Measurements from ENCODE around the gene REEP6.
"Not testable (repeated sequence)": the region's sequence is repeated elsewhere in the genome, so short reads cannot be mapped to it uniquely, and the experiment has no call there.

Gene REEP6

DNA sequence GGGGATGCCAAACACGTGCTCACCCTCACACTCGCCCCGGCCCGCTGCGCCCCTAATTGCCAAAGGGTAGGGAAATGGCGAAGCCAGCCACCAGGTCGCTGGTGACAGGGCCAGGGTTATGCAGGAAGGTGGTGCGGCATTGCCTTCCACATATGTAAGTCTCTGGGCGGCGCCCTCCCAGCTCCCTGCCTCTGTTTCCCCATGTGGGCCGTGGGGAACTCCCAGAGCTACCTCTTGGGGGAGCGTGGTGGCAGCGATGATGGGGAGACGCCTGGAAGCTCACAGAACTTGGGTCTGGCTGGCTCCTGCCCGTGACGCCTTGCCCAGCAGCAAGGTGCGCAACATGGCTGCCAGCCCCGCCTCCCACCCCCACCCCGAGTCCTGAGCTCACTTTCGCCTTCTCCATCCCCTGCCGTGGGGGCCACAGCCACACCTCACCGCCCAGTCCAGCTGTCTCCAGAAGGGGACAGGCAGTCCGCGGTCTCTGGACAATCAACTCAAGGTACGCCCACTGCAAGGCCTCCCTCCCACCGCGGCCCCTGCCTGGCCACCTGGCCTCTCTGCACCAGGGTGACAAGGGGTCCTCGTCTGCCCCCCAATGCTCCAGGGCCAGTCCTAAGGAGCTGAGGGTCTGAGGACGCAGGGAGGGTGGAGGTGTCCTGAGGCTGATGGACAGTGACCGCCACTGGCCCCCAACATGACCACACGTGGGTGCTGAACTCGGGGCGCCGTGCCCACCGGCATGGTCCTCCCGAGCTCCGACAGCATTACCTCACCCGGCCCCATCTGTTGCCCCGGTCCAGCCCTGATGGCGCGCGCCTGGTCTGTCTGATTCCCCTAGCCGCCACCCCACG lies 18.5 kb upstream of the REEP6 start:
- no peak for DNase-seq (ENCODE audit: low spot score)

DNA sequence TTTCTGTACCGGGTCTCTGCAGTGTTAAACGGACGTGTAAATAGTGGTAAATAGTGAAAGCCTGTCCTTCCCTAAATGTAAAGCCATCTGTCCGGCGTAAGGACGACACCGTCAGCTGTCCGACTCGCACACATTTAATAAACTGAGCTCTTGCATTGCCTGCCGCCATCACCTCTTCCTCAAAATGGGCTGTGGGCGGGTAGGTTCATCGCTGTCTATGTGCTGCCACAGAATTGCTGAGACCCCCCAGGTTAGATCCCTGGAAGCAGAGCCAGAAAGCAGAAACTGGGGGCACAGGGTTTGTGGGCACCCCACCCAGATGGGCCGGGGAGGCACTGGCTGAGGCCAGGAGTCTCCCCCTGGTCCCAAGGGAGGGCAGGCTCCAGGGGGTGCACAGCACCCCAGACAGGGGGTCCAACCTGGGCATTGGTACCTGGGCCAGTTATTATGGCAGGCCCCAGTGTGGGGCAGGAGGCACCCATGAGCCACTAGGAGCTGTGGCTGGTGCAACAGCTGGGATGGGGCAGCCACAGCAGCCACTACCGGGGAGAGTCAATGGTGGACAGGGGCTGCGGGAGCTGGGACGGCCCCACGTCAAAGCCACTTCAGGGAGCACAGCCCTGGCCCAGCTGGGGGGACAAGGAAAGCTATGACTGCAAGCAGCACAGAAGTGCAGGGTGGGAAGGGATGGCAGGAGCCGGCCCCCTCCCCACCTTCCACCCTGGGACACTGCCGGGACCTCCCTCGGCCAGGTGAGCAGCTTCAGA lies 17.7 kb upstream of the REEP6 start:
- no peak for DNase-seq (ENCODE audit: low spot score)

DNA sequence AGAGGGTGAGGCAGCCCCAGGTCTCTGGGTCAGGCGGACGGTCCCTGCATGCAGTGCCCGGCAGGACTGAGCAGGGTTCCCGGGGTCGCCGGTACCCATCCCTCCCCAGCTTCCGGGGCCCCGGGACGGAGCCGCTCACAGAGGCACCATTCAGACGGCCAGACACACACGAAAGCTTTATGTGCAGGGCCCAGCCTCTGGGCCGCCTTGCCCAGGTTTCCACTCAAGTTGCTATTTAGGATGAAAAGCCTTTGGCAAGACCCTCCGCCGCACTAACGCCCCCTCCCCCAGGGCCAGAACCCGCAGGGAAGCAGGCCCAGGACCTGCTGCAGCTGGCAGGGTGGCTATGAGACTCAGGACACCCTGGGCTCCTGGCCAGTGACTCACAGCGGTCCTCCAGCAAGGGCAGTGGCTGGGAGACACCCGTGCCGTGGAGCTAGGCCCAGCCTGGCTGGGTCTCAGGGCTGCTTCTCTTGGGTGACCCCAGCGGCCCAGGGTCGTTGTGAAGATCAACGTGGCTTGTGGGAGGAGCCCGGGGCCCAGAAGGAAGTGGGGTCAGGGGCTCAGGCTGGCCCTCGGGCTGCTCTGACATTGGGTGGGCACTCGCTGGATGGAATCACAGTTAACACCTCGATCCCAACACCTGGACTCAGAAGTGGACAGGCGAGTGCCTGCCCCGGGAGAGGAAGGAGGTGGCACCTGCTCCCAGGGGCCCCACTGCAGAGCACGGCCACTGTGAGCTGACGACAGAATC lies 16.8 kb upstream of the REEP6 start:
- no peak for DNase-seq (ENCODE audit: low spot score)

DNA sequence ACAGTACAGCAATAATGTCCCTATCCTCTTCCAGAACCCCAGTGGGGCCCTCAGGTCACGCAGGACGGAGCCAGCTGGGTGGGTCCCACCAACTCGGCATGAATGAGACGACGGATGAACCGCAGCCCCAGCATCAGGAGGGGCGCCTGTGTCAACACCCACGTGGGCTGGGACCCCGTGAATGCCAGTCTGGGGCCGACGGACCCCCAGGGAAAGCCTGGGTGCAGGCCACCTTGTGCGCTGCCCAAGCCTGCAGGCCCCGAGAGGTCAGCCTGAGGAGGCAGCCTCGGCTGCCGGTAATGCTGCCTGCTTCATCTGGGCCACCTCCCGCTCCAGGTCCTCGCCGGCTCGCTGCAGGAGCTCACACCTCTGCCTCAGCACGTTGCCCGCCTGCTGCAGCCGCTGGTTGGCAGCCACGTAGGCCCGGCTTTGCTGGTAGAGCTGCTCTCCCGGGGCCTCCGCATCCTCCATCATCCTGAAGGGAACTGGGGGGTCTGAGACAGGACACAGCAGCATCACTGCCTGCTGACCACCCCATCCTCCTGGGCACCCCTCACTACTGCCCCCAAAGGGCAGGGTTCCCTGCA lies 16.1 kb upstream of the REEP6 start:
- no peak for DNase-seq (ENCODE audit: low spot score)

DNA sequence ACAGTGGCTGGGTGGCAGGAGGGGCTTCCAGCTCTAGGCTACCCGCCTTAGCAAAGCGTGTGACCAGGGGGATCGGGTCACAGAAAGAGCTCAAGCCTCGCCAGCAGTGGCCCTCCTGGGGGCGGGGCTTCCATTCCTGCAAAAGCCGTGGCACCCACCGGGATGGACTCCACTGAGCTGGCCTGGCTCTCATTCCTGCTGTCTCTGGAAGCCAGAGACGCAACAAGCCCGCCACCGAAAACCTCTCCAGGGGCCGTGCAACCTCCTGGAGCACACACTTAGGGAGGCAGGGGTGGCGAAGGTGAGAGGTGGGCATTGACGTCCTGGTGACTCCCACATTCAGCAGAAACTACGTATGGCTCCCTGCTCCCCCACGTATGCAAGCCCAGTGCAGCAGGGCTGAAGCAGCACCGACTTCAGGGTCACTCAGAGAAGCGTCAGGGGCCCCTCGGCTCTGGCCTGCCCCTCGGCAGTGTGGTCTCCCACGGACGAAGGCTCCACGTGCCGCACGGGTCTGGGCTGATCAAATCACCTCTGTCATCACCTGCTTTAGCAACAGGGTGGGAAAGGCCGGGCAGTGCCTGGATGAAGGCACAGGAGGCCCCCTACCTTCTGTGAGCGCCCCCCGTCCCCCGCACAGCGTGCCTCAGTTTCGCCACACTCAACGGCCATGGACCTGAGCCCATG lies 15.1 kb upstream of the REEP6 start:
- DNase-seq (ENCODE audit: low spot score): no peak

DNA sequence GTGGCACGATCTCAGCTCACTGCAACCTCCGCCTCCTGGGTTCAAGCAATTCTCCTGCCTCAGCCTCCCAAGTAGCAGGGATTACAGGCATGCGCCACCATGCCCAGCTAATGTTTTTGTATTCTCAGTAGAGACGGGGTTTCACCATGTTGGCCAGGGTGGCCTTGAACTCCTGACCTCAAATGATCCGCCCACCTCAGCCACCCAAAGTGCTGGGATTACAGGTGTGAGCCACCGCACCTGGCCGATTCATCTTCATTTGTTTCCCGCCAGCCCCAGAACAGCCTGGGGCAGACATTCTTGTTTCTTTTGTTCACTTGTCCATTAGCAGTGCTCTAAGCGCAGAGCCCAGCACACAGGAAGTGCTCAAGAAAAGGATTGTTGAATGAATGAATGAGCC lies 13.9 kb upstream of the REEP6 start:
- not testable (repeated sequence) for DNase-seq (ENCODE audit: low spot score)

DNA sequence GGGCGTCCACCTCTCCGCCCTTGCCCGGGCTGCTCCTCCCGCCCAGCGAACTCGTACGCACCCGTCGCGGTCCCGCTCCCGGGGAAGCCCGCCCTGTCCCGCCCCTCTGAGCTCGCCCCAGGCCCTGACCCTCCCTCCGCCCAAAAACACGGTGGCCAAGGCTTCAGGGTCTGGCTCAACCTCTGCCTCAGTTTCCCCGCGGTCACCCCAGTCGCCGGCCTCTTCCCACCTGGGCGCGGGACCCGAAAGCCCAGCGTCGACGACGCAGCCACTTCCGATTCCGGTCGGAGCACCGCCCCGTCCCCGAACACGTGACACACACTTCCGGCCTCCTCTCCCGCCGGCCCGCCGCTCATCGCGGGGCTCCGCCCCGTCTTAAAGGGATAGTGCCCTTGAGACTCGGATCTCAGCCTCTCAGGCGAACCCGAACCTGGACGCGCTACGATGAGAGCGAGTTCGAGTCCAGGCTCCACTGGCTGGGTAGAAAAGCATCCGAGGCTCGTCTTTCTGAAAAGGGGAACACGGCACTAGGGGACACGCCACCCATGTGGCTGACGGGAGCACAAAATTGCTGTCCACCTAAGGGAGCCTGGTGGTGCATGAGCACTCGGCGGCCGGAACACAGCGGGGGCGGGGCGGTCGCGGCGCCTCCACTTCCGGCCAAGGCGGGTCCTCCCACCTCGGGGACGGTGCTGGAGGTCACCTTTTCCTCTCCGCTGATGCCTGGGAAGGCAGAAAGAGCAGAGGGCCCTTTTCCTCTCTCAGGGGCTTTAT lies 11.9 kb upstream of the REEP6 start, which contains the start of gene C19orf25:
TSS of gene C19orf25 (minus strand) at position 282 of the 774 bp plus-strand sequence. CDS start 312 bp downstream, outside the sequence.
- DNase-seq (ENCODE audit: low spot score): peak; percentile 97

DNA sequence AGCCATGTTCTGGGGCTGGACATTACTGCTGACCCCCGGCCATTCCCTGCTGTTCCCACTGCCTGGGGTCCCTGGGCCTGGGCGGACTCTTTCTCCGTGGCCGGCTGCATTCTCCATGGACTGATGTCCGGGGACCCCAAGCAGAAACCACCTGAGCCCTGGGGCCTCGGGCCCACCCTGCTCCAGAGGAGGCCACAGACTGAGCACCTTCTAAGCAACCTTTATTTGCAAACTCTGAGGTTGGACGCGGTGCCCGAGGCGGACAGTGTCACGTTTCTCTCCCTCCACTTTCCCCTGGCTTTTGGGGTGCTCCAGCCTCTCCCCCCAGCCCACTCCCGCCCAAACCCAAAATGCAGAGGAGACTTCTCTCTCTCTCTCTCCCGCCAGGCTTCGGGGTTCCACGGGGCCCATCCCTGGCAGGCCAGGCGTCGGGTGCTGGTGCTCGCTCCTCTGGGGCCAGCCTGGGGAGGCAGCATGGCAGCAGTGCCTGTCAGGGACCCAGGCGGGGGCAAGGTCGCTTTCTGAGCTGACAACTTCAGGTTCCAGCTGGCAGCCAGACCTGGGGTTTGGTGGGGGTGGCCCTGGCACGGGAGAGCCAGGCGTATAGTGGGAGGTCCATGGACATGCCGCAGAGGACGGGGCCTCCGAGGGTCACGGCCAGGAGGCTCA lies 9.6 kb upstream of the REEP6 start:
- no peak for DNase-seq (ENCODE audit: low spot score)

DNA sequence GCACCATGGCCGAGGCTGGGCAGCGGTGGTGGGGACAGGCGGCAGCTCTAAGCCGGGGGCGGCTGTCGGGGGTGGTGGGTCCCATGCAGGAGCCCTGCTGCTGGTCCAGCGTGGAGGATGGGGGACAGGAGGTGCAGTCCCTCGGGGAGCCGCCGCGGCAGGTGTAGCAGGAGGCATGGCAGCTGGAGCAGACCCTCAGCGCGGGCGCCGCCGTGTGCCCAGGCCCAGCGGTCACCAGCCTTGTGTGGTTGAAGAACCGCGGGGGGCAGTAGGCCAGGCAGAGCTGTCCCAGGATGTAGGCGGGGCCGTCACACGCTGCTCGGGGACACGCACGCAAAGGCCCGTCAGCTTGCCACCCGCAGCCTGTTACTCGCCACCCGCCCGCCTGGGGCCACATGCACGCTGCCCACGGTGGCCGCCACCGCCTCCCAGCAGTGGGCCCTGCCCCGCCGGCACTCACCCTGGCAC lies 9.1 kb upstream of the REEP6 start:
- DNase-seq (ENCODE audit: low spot score): no peak

DNA sequence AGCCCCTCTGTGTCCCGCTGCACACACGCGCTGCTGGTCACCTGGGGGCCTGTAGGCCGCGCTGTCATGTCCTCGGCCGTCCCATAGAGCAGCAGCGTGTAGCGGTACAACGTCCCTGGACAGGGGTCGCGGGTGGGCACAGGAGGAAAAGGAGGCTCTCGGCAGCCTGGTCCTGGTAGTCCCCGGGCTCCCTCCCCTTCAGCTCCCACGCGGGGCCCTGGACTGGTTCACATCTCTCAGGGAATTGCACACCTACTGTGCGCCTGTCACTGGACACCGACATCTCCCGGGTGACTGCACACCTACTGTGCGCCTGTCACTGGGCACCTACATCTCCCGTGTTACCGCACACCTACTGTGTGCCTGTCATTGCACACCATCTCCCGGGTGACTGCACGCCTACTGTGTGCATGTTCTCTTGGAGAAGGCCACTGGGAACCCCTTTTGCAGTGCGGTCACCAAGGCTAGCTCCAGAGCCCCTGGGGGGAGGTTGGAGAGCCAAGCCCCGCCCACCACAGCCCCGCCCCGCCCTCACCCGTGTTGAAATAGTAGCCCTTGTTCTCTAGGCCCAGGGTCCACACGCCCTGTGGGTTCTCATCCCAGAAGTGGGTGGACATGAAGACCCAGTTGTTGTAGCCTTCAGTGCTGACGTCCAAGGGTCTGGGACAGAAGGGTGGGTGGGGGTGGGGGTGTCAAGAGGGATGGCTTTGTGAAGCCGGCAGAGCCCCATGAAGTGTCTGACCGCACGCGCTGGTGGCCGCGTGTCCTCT lies 8.4 kb upstream of the REEP6 start:
- no peak for DNase-seq (ENCODE audit: low spot score)

DNA sequence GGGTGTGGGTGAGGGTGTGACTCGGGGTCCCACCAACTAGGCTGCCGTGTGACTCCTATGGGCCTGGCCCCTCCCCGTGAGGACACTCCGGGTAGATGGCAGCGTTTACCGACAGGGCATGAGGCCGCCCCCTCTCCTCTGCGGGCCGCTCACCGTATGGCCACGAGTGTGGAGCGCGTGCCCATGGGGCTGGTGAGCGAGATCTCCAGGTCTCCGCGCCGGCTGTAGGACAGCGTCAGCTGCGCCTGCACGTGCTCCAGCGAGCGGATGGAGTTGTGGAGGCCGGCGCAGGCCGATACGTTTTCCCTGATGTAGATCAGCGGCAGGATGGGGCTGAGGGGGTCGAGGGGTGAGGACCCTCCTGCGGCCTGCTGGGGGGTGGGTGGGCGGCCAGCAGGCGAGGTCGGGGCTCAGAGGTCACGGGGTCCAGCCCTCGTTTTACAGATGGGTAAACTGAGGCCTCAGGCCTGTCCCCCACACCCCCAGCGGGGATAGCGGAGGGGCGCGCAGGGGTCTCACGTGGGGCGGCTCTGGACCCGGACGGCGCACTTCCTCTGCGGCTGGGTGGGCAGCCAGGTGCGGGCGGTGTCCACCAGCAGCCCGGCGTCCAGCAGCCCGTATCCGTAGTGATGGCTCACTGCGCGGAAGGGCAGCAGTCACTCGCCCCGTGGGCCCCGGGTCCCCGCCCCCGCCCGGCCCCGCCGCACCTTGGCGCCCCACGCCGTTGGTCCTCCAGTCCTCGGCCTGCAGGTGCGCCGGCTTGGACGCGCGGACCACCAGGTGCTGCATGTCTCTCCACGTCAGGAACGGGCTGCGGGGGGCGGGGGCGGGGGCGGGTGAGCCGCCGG lies 7.6 kb upstream of the REEP6 start:
- DNase-seq (ENCODE audit: low spot score): no peak

DNA sequence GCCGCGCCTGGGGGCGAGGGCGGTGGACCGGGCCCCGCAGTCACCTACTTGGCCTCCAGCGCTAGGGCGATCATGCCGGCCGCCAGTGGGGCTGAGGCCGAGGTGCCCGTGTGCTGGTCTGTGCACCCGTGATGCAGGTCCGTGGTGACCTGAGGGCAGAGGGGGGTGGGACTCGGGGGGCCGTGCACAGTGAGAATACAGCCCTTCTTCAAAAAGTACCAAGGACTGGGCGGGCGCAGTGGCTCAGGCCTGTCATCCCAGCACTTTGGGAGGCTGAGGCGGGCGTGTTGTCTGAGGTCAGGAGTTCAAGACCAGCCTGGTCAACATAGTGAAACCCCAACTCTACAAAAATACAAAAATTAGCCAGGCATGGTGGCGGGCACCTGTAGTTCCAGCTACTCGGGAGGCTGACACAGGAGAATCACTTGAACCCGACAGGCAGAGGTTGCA lies 7.0 kb upstream of the REEP6 start:
- no peak for DNase-seq (ENCODE audit: low spot score)

DNA sequence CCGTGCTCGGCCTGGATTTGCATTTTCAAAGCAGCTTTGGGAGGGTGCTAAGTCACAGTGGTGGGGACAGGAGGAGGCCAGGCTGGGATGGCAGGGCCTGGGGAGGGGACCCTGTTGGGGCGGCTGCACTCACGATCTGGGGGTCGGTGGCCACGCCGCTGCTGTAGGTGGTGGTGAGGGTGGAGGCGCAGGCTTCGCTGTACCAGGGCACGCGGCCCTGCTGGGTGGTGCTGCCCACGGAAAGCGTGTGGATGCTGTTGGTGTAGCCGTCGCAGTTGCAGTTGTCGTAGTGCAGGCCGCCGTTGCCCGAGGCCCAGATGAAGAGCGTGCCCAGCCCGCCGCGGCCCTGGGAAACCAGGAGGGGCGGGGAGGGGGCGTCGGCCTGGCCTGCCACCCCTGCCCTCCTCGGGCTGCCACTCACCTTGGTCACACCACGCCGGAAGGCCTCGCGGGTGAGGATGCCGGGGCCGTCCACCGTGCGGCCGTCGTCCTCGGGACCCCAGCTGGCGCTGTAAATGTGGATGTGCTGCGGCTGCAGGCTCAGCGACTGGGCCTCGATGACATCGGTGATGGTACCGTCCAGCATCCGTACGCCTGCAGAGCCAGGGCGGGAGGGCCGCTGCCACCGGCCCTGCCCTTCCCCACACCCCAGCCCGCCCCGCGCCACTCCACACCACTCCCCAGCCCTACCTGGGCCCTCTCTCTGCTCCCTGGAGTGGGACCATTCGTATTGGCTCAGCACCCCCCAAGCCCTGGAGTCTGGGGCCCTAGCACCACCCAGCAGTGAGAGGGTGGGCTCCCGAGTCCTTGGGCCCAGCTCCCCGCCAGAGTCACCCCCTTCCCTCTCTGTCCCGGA lies 4.0 kb upstream of the REEP6 start:
- no peak for DNase-seq (ENCODE audit: low spot score)

DNA sequence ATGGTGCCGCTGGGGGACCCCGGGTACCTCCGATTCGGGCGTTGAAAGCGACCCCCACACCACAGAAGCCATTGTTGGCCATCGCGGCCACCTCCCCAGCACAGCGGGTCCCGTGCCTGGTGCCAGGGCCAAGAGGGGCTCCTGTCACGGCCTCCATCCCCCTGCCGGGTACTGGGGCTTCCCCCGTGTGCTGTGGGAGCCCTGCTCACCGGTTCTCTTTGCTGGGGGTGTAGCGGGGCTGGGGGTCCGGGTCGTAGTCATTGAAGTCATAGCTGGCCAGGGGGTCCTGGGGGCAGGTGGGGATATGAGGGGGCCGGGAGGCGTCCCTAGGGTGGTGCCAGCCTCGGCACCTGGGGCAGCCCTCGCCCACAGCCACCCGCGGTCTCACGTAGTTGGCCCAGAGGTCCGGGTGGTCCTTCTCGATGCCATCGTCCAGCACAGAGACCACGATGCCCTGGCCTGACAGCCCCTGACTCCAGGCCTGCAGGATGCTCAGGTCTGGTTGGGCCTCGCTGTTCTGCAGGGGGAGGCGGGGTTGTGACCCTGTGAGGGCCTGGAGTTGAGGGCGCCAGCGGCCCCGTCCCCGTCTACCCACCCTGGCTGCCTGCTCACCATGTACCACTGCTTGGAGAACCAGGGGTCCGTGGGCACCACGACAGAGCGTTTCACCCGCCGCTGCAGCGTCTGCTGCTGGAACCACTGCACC lies 3.3 kb upstream of the REEP6 start:
- no peak for DNase-seq (ENCODE audit: low spot score)

DNA sequence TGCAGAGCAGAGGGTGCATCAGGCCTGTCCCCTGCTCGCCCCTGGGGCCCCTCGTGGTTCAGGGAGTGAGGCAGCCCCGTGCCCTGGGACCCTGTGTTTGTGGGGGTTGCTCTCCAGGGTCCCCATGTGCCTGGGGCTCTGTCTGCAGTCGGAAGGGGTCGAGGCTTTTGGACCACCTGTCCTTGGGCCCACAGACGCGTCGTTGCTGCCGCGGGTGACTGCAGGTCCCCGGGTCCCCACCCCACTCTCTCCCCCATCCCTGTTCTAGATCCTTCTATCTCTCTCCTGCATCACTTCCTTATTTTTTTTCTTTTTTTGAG lies 2.7 kb upstream of the REEP6 start:
- DNase-seq (ENCODE audit: low spot score): no peak

DNA sequence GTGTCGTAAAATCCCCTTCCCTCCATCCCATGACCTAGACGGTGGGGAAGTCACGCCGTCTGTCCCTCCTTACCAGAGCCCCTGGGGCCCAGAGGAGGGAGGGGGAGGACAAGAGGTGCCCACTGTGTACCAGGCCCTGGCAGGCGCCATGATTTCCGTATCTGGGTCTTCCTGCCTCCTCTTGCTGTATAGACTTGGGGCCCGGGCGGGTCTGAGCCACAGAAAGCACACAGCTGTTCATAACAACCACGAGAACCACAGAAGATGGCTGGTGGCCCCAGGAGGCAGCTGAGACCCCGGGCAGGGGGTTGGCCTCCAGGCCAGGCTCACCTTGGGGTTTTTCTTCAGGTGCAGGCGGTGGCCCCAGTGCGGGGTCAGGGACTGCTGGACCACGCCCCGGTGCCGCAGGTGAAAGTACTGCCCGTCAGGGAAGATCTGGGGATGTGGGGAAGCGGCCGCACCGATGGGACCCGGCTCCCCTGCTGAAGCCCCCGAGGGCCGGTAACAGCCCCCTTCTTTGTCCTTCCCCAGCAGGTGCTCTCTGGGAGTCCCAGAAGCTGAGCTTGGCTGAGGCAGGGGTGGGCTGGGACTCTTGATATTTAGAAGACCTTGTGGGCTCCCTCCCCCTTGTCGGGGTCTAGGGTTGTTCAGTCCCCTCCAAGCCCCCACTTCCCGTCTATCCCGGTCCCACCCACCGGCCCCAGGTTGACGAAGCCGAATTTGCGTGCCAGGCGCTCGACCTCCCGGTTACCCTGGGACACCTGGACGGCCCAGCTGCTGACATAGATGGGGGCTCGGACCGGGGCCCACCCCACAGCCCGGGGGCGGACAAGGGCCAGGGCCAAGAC lies 1.3 kb upstream of the REEP6 start:
- no peak for DNase-seq (ENCODE audit: low spot score)
